Aorta (tissue), 5 donors: ENCODE results near the gene ANXA11. TPM values are rescaled to one million over a fixed set of nuclear protein-coding genes. Genes with fewer than 3 reads are reported as not detected.
A peak's percentile ranks its signal among the peaks of the same experiment; 100 is the strongest.

ENCODE experiments used
- ATAC-seq: fragments of 200-7000 bp; cut with Tn5 transposase; one replicate; pipeline ENCODE4 v1.9.1; 2022; ENCODE audit warnings: moderate library complexity; ENCODE audit not compliant: low FRiP score
- DNase-seq, 2 donors: peaks; one replicate each; pipeline ENCODE4 v3.0.0-alpha.2; 2020
- H3K27ac ChIP-seq, 2 donors: one replicate each; pipeline ENCODE4 v1.5.1; 2013; ENCODE audit warnings: low read length in 2 of 2, mild to moderate bottlenecking in 2 of 2, moderate library complexity in 2 of 2, control low read depth in 1 of 2, inconsistent platforms in 1 of 2, low read depth in 1 of 2
- H3K27me3 ChIP-seq, 2 donors: one replicate each; pipeline ENCODE4 v1.6.1; 2013; ENCODE audit warnings: control low read depth in 1 of 2, low read length in 1 of 2, mild to moderate bottlenecking in 1 of 2, moderate library complexity in 1 of 2; ENCODE audit not compliant: insufficient read depth in 2 of 2, control insufficient read depth in 1 of 2
- H3K36me3 ChIP-seq, 2 donors: one replicate each; pipeline ENCODE4 v1.6.1; 2013; ENCODE audit warnings: control low read depth in 1 of 2, low read length in 1 of 2, mild to moderate bottlenecking in 1 of 2; ENCODE audit not compliant: insufficient read depth in 2 of 2, control insufficient read depth in 1 of 2
- H3K4me1 ChIP-seq, 2 donors: one replicate each; pipeline ENCODE4 v1.6.1; 2013; ENCODE audit warnings: low read length in 2 of 2, control low read depth in 1 of 2, mild to moderate bottlenecking in 1 of 2, moderate library complexity in 1 of 2; ENCODE audit not compliant: insufficient read depth in 2 of 2, control insufficient read depth in 1 of 2
- H3K4me3 ChIP-seq, 2 donors: one replicate each; pipeline ENCODE4 v1.5.1; 2013; ENCODE audit warnings: low read length in 2 of 2, control low read depth in 1 of 2, mild to moderate bottlenecking in 1 of 2
- H3K9me3 ChIP-seq: one replicate; pipeline ENCODE4 v1.6.1; 2013; ENCODE audit warnings: mild to moderate bottlenecking, low read length; ENCODE audit not compliant: control insufficient read depth
- WGBS, 2 donors: extraction: QIAGEN DNeasy Blood & Tissue Kit; methylation state at CpG; one replicate each; pipeline ENCODE4 v1.1.7; 2013; 5-methylcytosine and 5-hydroxymethylcytosine counted together
- intact Hi-C, 2 donors: fragments of 100-400 bp; cut with DNase I; formaldehyde crosslinking; loops; one replicate each; pipeline versions ENCODE4 v1.14.2 to v1.15.0; 2022
- polyA plus RNA-seq, 2 donors: library from polyadenylated mRNA; stranded (reverse); fragments of 200-250 nt; gene quantifications; one replicate each; pipeline ENCODE4 v1.2.3, GENCODE V29; 2013
- total RNA-seq, 2 donors: library from RNA; stranded (reverse); fragmentation: NEBNext Ultra II Directional; extraction: Animal tissue kit (Norgen Biotek cat#: 25700); gene quantifications; one replicate each; pipeline ENCODE4 v1.2.1, GENCODE V29; 2021
- donor health status: healthy with polysubstance abuse.
- donor health status: Bipolar disorder and iron deficiency.
- donor health status: DM: no; HTN: no; CAD: no.
- donor health status: DM: no; HTN: no; CAD: no.
- donor health status: DM: yes; HTN: yes; CAD: no.

Gene ANXA11
- total and polyA plus RNA-seq, 4 donors, result 97.3 to 256 (median 193) TPM

GRCh38 chr10:80158598-80159127, 46.7 kb downstream of the ANXA11 start:
- peak; percentile 94 to 96 for DNase-seq
- H3K36me3 ChIP-seq, result peaks cover 0 to 3% of the 10 kb centered on the region in 2 donors
- no peaks in the 10 kb centered on the region for H3K27me3 ChIP-seq
- peak; percentile 93 for ATAC-seq
- H3K9me3 ChIP-seq, result no peaks in the 10 kb centered on the region
- H3K4me1 ChIP-seq, result peaks cover 11% of the 10 kb centered on the region in 2 donors
- peak overlapping the region; percentile 16 to 96 for H3K27ac ChIP-seq
- 18 to 20% methylated on average over 14 of the region's 14 CpGs for WGBS, 2 donors
- intact Hi-C loops, result loop anchor here in 1 of 2 donors (2.0 kb wide), 1 partner anchor 46 kb away; the partner anchor contains the start of gene ANXA11
- no peak overlapping the region for H3K4me3 ChIP-seq

GRCh38 chr10:80158126-80158525, 47.2 kb downstream of the ANXA11 start:
- Histone ChIP-seq H3K4me1 (peaks cover 8 to 11% of the 10 kb centered on the region in 2 donors), H3K27me3 (no peaks in the 10 kb centered on the region), H3K9me3 (no peaks in the 10 kb centered on the region), H3K36me3 (peaks cover 0 to 3% of the 10 kb centered on the region in 2 donors), H3K4me3 (no peak overlapping the region), H3K27ac (peak overlapping the region; percentile 10 to 80)
- ATAC-seq (peak; percentile 16), DNase-seq (peak; percentile 42 to 51)
- 17 to 27% methylated on average over 5 of the region's 5 CpGs for WGBS, 2 donors
- intact Hi-C loops, result loop anchor here in 1 of 2 donors (2.0 kb wide), 1 partner anchor 47 kb away; the partner anchor contains the start of gene ANXA11

GRCh38 chr10:80157561-80157960, 47.8 kb downstream of the ANXA11 start:
- 98 to 99% methylated on average over 14 of the region's 14 CpGs for WGBS, 2 donors
- ATAC-seq, result no peak
- peaks cover 0 to 3% of the 10 kb centered on the region in 2 donors for H3K36me3 ChIP-seq
- peak overlapping the region in 1 of 2 donors; percentile 80 for H3K27ac ChIP-seq
- peaks cover 8 to 11% of the 10 kb centered on the region in 2 donors for H3K4me1 ChIP-seq
- H3K27me3 ChIP-seq, result no peaks in the 10 kb centered on the region
- intact Hi-C loops, result no loop called here
- DNase-seq, result peak; percentile 42 to 59
- no peaks in the 10 kb centered on the region for H3K9me3 ChIP-seq
- H3K4me3 ChIP-seq, result no peak overlapping the region

GRCh38 chr10:80156216-80156615, 49.1 kb downstream of the ANXA11 start:
- 85% methylated on average over 5 of the region's 5 CpGs for whole genome bisulfite sequencing, 2 donors
- Histone ChIP-seq H3K4me3 (no peak overlapping the region), H3K27me3 (no peaks in the 10 kb centered on the region), H3K27ac (peak overlapping the region; percentile 83 to 99), H3K9me3 (no peaks in the 10 kb centered on the region), H3K36me3 (peaks cover 3 to 4% of the 10 kb centered on the region in 2 donors), H3K4me1 (peaks cover 8 to 11% of the 10 kb centered on the region in 2 donors)
- intact Hi-C loops, result no loop called here
- DNase-seq (peak; percentile 14 to 24), ATAC-seq (no peak)

- H3K9me3 ChIP-seq, result no peaks in the 10 kb centered on the region
- no peak for ATAC-seq
- peaks cover 3 to 4% of the 10 kb centered on the region in 2 donors for H3K36me3 ChIP-seq
- 30 to 31% methylated on average over 8 of the region's 8 CpGs for WGBS, 2 donors
- peaks cover 8 to 11% of the 10 kb centered on the region in 2 donors for H3K4me1 ChIP-seq
- peak overlapping the region; percentile 83 to 99 for H3K27ac ChIP-seq
- H3K4me3 ChIP-seq, result no peak overlapping the region
- H3K27me3 ChIP-seq, result no peaks in the 10 kb centered on the region
- intact Hi-C loops, result loop anchor here in 1 of 2 donors (1.0 kb wide), 1 partner anchor 50 kb away; the partner anchor contains the start of gene ANXA11
- peak; percentile 14 to 32 for DNase-seq
Observed at GRCh38 chr10:80155696-80156215, 49.6 kb downstream of the ANXA11 start.

GRCh38 chr10:80154978-80155695, 50.2 kb downstream of the ANXA11 start:
- DNase-seq (peak; percentile 67 to 76), ATAC-seq (peak; percentile 67)
- WGBS, 2 donors, result 3 to 5% methylated on average over 10 of the region's 10 CpGs
- no peak overlapping the region for H3K4me3 ChIP-seq
- H3K4me1 ChIP-seq, result peaks cover 8 to 11% of the 10 kb centered on the region in 2 donors
- intact Hi-C loops, result loop anchor here in 1 of 2 donors (1.0 kb wide), 1 partner anchor 50 kb away; the partner anchor contains the start of gene ANXA11
- H3K9me3 ChIP-seq, result no peaks in the 10 kb centered on the region
- H3K36me3 ChIP-seq, result peaks cover 4% of the 10 kb centered on the region in 2 donors
- peak overlapping the region; percentile 83 to 99 for H3K27ac ChIP-seq
- H3K27me3 ChIP-seq, result no peaks in the 10 kb centered on the region

GRCh38 chr10:80154626-80154977, 50.7 kb downstream of the ANXA11 start:
- H3K4me1 ChIP-seq, result peaks cover 8 to 11% of the 10 kb centered on the region in 2 donors
- no peak for ATAC-seq

GRCh38 chr10:80153460-80153859, 51.9 kb downstream of the ANXA11 start:
- H3K36me3 ChIP-seq, result peaks cover 4 to 5% of the 10 kb centered on the region in 2 donors
- no peak for ATAC-seq
- no peak overlapping the region for H3K27ac ChIP-seq
- intact Hi-C loops, result no loop called here
- peaks cover 8% of the 10 kb centered on the region in 2 donors for H3K4me1 ChIP-seq
- H3K27me3 ChIP-seq, result no peaks in the 10 kb centered on the region
- H3K4me3 ChIP-seq, result no peak overlapping the region
- WGBS, 2 donors, result 78 to 97% methylated on average over 3 of the region's 3 CpGs
- DNase-seq, result peak; percentile 42 to 61
- no peaks in the 10 kb centered on the region for H3K9me3 ChIP-seq

More at GRCh38 chr10:80154626-80154977, 50.7 kb downstream of the ANXA11 start:
- Histone ChIP-seq H3K9me3 (no peaks in the 10 kb centered on the region), H3K36me3 (peaks cover 4 to 5% of the 10 kb centered on the region in 2 donors), H3K4me3 (no peak overlapping the region), H3K27me3 (no peaks in the 10 kb centered on the region), H3K27ac (peak overlapping the region; percentile 75 to 96)
- intact Hi-C loops, result no loop called here
- DNase-seq, result peak; percentile 44 to 64
- WGBS, 2 donors, result 58 to 63% methylated on average over 5 of the region's 5 CpGs
